Measurements from ENCODE around the gene FAM50A. TPM values are rescaled to one million over a fixed set of nuclear protein-coding genes. Genes with fewer than 3 reads are reported as not detected.

FAM50A gene
- total RNA-seq, 1 donor from 2014 or later: 65.3 TPM

DNA sequence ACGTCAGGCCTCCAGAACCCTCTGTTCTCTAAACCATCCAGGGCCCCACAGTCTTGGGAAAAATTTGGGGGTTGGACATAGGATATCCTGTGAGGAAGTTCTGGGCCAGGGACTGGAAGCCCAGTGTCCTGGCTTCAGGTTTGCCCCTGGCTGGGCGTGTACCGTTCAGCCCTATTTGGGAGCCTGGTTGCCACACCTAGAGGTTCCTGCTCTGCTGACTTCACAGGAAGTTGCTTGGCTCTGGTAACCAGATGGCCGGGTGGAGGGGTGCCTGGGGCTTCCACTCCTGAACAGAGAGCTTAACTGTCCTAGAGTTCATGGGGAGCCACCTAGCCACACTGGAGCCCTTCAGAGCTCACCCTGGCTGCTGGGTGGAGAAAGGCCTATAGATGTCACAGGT lies 31.5 kb upstream of the FAM50A start:
- intact Hi-C loops (cut with micrococcal nuclease): loop anchor here (1.0 to 5.0 kb wide), 3 partner anchors 16 to 104 kb away; partner anchors contain the start of genes ATP6AP1, FAM3A and LAGE3

DNA sequence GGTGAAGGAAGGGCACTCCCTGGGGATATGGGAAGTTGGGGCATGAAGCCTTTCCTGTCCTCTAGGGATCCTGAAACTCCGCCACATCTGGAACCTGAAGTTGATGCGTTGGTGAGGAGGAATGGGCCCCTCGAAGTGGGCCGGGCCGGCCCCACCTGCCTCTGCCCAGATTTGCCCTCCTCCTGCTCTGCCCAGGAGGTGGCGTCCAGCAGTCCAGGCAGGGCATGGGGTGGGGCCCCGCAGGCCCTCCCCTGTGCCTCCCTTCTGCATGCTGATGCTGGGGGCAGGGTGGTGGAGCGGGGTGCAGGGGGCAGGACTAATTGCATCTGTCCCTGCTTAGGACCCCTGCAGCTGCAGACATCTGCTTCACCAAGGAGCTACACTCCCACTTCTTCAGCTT lies 30.8 kb upstream of the FAM50A start:
- intact Hi-C loops (cut with micrococcal nuclease): loop anchor here (2.0 to 5.0 kb wide), 2 partner anchors 64 to 104 kb away; partner anchors contain the start of genes FAM3A and LAGE3

DNA sequence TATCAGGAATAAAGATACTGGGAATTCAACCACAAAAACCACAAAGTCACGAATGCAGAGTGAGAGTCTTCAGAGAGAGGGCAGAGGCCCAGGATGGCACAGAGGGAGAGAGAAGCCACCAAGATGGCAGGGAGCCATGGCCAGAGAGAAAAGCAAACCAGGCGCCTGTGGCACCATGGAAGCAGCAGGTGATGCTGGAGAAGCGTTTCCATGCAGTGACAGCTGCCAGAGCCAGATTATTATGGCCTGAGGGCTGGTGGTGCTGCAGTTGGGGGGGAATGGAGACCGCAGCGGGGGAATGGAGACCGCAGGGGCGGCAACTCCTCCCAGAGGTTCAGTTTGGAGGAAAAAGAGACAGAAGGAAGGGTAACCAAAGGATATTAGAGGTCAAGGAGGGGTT lies 26.8 kb upstream of the FAM50A start:
- intact Hi-C loops (cut with micrococcal nuclease): no loop called here

DNA sequence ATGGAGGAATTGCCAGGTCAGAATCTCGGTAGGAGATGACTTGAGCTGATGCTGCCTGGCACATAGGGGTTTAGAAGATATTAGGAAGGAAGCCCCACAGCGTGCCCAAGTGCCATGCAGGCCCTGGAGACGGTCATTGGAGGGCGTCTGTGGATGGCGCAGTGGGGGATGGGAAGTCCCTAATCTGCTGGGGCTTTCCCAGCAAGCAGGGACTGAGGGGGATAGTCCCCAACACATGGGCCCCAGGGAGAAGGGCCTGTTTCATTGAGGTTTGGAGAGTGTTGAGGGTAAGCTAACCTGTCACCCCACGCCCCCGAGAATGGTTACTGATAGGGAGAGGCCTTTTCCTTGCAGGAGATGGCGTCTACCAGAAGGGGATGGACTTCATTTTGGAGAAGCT lies 24.8 kb upstream of the FAM50A start:
- intact Hi-C loops (cut with micrococcal nuclease): no loop called here

DNA sequence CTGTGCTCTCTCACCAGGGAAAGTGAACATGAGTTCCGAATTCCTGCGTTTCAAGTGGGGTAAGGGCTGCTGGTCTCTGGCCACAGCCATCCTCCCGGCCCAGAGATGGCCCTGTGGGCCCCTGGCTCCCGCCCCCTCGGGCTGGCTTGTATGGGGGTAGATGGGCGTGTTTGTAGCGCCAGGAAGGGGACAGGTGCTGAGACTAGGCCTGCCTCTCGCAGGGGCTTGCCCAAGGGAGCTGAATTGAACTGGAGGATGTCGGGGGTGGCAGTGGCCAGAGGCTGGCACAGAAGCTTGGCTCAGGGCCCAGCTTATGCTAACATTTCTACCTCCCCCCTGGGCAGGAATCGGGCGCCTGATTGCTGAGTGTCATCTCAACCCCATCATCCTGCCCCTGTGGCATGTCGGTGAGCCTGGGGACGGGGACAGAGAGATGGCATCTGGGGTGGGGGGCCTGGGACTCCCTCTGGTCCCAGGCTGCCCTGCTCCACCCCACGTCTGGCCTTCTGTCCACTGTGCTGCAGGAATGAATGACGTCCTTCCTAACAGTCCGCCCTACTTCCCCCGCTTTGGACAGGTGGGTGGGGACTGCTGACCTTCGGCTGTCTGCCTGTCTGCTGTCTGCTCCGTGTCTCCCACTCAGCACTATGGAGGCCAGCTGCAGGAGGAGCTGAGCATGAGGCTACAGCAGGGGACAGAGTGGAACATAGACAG lies 24.1 kb upstream of the FAM50A start:
- intact Hi-C loops (cut with micrococcal nuclease): no loop called here

DNA sequence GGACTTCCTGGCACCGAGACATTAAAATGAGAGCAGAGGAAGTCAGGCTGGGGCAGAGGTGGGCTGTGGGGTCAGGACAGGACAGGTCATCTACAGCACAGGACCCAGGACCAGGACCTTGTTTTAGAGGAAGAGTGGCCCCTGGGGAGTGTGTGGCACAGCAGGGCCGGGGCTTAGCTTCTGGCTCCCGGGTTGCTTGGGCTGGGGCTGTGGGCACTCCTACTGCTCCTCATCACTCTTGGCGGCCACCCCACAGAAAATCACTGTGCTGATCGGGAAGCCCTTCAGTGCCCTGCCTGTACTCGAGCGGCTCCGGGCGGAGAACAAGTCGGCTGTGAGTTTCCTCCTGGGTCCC lies 23.6 kb upstream of the FAM50A start:
- intact Hi-C loops (cut with micrococcal nuclease): no loop called here

DNA sequence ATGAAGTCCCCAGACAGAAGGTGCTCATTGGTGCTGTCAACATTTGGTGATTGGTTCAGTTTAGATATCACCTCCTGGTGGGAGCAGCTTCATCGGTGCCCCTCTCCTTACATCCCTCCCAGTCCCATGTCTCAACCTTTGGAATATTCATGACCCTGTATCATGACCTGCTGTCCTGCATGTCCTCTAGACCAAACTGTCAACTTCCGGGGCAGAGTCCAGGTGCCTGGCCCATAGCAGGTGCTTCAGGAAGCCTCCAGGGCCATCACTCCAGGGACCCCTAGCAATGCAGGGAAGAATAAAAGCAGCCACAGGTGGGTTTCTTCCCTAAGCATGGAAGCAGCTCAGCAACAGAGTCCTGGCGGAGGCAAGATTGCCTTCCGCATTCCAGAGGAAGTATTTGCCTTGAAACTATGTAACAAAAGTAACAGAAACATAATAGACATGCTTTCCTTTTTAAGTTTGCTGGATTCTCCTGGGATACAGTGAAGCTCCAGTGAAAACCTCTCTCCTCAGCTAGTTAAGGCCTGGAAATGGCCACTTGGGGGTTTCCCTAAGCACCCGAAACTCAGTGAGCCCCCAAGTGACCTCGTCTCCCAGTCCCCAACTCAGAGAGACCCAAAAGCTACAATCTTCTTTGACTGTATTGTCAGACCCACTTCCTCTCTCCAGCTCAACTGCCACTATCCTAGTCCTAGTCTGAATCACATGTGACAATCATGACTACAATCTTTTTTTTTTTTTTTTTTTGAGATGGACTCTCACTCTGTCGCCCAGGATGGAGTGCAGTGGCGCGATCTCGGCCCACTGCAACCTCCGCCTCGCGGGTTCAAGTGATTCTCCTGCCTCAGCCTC lies 16.8 kb upstream of the FAM50A start:
- intact Hi-C loops (cut with micrococcal nuclease): no loop called here

DNA sequence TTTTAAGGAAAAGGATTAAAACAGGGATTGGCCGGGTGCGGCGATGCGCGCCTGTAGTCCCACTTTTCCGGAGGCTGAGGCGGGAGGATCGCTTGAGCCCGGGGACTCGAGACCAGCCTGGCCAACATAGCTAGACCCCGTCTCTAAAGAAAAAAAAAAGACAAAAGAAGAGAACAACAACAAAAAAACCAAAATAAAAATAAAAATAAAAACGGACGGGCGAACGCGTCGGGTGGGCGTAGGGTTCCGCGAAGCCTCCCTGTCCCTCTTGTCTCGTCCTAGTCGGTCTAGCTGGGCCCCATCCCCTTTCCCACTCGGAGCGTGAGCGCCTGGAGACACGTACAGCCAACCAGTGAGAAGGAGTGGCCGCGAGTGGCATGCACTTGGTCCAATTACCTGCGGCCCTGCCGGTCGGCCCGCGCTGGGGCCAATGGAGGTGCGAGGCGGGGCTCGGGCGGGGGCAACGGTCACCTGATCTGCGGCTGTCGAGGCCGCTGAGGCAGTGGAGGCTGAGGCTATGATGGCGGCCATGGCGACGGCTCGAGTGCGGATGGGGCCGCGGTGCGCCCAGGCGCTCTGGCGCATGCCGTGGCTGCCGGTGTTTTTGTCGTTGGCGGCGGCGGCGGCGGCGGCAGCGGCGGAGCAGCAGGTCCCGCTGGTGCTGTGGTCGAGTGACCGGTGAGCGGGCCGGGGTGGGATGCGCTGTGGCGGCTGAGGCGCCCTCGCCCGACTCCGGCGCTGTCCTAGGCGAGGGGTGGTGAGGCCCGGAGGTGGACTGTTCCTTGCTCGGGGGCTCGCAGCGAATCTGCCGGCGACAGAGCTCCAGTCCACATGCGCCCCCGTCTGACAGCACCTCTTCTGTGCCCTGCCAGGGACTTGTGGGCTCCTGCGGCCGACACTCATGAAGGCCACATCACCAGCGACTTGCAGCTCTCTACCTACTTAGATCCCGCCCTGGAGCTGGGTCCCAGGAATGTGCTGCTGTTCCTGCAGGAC lies 15.5 kb upstream of the FAM50A start, which contains the start of gene ATP6AP1:
TSS of gene ATP6AP1 (plus strand) at position 502 of the 996 bp plus-strand sequence. CDS start at position 518, 16 bp downstream.
- intact Hi-C loops (cut with micrococcal nuclease): loop anchor here (1.0 to 2.0 kb wide), 4 partner anchors 8 to 62 kb away; partner anchors contain the start of genes PLXNA3 and SLC10A3

DNA sequence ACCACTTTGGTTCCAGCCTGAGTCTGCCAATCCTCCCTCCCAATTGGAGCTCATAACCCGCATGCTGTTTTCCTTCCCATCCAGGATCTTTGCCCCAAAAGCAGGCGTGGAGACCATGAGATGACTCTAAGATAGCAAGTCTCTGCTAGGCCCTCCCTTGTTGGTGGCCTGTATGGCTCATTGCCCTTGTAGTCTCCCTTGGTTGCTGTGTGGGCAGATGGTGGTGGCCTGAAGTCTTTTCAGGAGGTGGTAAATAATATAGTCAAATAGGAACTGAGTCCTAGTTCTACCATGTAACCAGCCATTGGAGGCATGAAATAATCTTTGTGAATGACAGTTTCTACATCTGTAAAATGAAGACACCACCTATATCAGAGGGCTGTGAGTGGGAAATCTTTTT lies 14.2 kb upstream of the FAM50A start:
- intact Hi-C loops (cut with micrococcal nuclease): loop anchor here (2.0 kb wide), 2 partner anchors 29 to 61 kb away; partner anchors contain the start of genes PLXNA3 and SLC10A3

DNA sequence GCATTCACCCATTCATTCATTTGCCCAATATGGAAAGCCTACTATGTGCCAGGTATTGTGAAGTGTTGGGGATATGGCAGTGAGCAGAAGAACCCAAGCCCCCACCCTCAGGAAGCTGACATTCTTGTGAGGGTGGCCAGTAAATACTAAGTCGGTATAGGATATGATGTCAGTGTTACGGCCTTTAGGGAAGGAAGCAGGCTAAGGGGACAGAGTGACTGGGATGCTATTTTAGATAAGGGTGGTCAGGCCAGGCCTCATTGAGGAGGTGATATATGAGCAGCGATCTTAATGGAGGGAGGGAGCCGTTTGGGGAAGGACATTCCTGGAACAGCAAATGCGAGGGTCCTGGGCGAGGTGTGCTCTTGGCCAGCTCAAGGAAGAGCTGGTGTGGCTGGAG lies 13.5 kb upstream of the FAM50A start:
- intact Hi-C loops (cut with micrococcal nuclease): no loop called here

DNA sequence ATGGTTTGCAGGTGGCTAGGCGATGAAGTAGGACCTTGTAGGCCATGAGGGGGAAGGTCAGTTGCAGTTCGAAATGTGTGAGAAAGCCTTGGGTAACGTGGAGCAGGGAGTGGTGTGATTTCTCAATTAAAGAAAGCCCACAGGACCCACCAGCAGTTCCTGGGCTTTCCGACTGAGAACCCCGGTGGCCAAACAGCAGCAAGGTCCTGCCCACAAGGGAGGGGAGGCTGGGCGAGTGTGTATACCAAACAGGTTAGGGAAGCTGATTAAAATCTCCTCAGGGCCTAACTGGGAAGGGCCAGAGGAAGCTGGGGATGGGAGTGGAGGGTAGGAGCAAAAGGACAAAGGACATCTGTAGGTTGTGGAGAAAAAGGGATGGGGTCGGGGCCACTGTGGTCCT lies 13.0 kb upstream of the FAM50A start:
- intact Hi-C loops (cut with micrococcal nuclease): no loop called here

DNA sequence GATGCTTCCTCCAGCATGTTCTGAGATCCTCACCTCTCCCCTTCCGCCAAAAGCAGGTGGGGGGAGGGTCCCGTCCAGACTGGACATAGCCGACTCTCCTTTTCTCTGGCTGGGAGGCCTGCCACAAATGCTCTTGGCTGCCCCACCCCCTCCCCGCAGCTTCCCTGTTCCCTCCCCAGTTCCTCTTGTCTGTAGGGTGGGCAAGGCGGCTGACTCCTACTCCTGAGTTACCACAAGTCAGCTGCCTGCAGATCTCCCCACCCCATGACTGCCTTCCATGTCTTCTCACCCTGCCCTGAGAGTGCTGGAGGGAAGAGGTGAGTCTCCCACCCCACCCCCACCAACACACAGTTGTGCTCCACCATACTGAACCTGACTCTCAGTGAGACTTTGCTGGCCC lies 12.6 kb upstream of the FAM50A start:
- intact Hi-C loops (cut with micrococcal nuclease): no loop called here

DNA sequence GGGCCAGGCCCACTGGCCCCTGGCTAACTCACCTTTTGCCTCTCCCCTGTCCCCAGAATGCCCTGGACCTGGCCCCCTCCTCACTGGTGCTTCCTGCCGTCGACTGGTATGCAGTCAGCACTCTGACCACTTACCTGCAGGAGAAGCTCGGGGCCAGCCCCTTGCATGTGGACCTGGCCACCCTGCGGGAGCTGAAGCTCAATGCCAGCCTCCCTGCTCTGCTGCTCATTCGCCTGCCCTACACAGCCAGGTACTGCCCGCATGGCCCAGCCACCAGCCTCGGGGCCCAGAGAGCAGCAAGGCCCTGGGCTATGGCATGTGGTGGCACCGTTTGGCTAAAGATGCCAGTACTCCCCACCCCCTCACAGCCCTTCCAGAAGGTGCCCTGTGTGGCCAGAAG lies 11.7 kb upstream of the FAM50A start:
- intact Hi-C loops (cut with micrococcal nuclease): no loop called here

DNA sequence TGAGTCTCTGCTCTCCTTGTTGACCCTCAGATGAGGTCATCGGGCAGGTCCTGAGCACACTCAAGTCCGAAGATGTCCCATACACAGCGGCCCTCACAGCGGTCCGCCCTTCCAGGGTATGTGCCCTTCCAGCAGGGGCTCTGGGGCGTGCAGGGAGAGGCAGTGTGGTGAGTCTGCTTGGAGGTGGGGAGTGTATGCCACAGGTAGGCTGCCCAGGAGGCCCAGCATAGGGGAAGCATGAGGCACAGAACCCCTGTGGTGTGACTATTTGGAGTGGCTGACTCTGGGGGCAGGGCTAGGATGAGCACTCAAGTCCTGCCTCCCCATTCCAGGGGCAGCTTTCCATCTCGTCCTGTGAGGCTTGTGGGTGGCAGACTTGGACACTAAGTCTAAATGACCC lies 10.3 kb upstream of the FAM50A start:
- intact Hi-C loops (cut with micrococcal nuclease): no loop called here

DNA sequence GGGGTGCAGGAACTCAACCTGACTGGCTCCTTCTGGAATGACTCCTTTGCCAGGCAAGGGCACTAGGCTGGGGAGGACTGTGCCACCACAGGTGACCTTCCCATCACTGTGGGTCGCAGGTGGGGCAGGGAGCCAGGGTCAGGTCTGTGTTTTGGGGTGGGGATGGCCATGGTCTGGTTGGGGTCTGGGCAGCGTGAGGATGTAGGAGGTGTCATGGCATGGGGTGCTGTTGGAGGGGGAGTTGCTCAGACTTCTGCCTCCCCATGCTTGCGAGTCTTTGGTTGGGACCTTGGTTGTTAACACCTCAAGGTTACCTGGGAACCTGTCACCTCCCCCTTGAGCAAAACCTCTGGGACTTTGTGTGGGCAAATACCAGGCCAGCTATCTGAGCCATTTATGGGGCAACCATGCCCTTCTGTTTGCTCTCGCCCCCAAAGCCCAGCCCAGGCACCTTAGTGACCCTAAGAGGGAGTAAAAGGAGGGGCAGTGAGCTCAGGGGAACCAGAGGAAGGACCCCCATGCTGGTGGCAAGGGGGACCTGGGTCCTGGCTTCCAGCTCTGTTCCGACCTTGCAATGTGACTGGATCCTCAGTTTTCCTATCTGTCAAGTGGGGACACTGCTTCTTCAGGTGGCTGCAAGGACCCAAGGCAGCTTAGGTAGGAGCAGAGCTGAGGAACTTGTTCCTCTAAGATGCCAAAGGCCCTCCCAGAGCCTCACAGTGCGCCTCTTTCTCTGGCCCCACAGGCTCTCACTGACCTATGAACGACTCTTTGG lies 9.4 kb upstream of the FAM50A start:
- intact Hi-C loops (cut with micrococcal nuclease): loop anchor here (5.0 kb wide), 1 partner anchor 37 kb away; the partner anchor contains the start of gene RPL10

DNA sequence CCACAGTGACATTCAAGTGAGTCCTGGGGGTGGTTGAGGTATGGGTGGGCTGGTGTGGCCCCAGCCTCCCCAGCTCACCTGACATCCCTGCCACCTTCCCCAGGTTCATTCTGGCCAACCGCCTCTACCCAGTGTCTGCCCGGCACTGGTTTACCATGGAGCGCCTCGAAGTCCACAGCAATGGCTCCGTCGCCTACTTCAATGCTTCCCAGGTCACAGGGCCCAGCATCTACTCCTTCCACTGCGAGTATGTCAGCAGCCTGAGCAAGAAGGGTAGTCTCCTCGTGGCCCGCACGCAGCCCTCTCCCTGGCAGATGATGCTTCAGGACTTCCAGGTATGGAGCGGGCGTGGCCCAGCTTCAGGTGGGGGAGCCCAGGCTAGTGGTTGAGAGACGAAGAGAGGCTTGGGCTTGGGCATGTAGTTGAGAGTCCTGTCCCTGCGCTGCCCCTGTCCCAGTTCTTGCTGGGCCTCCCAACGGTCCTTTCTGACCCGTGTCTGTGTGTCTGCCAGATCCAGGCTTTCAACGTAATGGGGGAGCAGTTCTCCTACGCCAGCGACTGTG lies 8.7 kb upstream of the FAM50A start:
- intact Hi-C loops (cut with micrococcal nuclease): loop anchor here (5.0 kb wide), 1 partner anchor 38 kb away; the partner anchor contains the start of gene RPL10

DNA sequence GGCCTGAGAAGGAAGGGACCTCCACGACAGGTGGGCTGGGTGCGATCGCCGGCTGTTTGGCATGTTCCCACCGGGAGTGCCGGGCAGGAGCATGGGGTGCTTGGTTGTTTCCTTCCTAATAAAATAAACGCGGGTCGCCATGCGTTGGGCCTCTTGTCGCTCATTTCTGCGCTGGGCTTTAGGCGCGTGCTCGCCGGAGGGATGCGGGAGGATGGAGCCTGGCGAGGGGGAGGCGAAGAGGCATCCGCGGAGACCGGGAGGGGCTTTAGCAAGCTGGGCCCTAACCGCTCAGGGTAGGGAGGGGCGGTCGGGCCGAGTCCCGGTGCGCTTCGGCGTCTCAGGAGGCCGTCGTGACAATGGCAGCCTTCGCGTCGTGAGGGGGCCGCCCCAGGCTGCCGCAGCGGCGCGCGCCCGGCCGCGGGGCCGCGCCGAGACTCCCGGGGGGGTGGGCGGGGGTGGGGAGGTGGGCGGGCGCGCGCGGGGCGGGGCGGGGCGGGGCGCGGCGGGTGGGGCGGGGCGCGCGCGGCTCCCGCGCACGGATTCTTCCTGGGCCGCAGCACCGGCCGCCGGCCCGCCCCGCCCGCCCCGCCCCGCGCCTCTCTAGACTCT lies 7.5 kb upstream of the FAM50A start:
- intact Hi-C loops (cut with micrococcal nuclease): loop anchor here (1.0 to 5.0 kb wide), 3 partner anchors 8 to 66 kb away; partner anchors contain the start of genes ATP6AP1 and RPL10

DNA sequence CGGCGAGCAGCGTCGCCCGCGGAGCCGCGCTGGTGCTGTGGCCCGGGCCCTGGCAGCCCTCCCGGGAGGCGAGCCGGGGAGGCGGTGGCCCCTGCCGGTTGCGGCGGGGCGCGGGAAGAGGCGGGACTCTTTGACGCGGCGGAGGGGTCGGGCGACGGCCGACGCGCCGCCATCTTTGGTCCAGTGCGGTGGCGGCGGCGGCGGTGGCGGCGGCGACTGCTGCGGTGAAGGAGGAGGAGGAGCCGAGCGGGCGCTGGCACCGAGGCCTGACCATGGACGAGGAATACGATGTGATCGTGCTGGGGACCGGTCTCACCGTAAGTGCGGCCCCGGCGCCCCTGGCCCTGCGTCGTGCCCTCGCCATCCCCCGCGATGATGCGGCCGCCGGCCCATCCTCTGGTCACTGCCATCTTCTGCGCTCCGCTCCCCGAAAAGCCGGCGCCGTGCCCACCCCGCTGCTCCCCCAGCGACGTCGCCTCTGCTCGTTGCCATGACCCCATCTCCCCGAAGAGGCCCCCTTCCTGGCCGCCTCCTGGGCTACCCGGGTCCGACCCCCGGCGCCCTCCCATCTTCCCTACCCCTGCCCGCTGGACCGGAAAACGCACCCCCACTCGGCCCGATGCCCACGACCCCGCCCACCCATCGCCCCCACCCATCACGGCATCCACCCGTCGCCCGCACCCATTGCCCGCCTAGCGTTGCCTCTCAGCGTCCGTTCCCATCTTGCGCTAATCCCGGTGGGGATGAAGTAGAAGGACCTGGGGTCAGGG lies 6.8 kb upstream of the FAM50A start, which contains the start of gene GDI1:
TSS of gene GDI1 (plus strand) at position 172 of the 770 bp plus-strand sequence. CDS start at position 273, 101 bp downstream.
- intact Hi-C loops (cut with micrococcal nuclease): loop anchor here (1.0 to 5.0 kb wide), 3 partner anchors 9 to 66 kb away; partner anchors contain the start of genes ATP6AP1 and RPL10
